OCI-LY7 (cell line): ENCODE data around the gene C16orf74. TPM values are rescaled to one million over a fixed set of nuclear protein-coding genes. Genes with fewer than 3 reads are reported as not detected.
A peak's percentile ranks its signal among the peaks of the same experiment; 100 is the strongest.

ENCODE experiments used
- BruUV-seq: library from RNA; stranded (reverse); fragments of 400-500 nt; replicated peaks from 2 replicates; lab custom pipeline; 2021; lab: Mats Ljungman, UMichigan
- CTCF ChIA-PET: fragments of 300-600 bp; sonication (Branson Sonifier 250); formaldehyde crosslinking; loops from one replicate; lab custom pipeline; 2022; ENCODE audit warnings: antibody characterized with exemption; ENCODE audit not compliant: unreplicated experiment; lab: Charles Lee
- POLR2A ChIA-PET: fragments of 300-600 bp; sonication (Branson Sonifier 250); formaldehyde crosslinking; loops from one replicate; lab custom pipeline; 2022; ENCODE audit warnings: antibody characterized with exemption; lab: Charles Lee
- DNase-seq: peaks from one replicate; pipeline ENCODE4 v3.0.0-alpha.2; 2015; ENCODE audit warnings: low spot score
- H2AFZ ChIP-seq: fragments of 200-600 bp; sonication (generic), shearing (Covaris generic); 2 replicates; pipeline ENCODE4 v1.6.1; 2014; ENCODE audit warnings: mild to moderate bottlenecking, antibody characterized with exemption, low read length, moderate library complexity
- H3K27ac ChIP-seq: fragments of 200-600 bp; sonication (generic); 2 replicates; pipeline ENCODE4 v1.5.1; 2014; ENCODE audit warnings: mixed run types, low read depth, mild to moderate bottlenecking, moderate library complexity, low read length, inconsistent platforms; ENCODE audit not compliant: poor library complexity, severe bottlenecking
- H3K36me3 ChIP-seq: fragments of 200-600 bp; sonication (generic); 2 replicates; pipeline ENCODE4 v1.6.1; 2014; ENCODE audit warnings: mild to moderate bottlenecking, antibody characterized with exemption, low read length, moderate library complexity, mixed read lengths; ENCODE audit not compliant: insufficient read depth
- H3K4me1 ChIP-seq: fragments of 200-600 bp; sonication (generic); 2 replicates; pipeline ENCODE4 v1.5.1; 2014; ENCODE audit warnings: mild to moderate bottlenecking, low read length; ENCODE audit not compliant: insufficient read depth, poor library complexity, severe bottlenecking
- H3K4me2 ChIP-seq: fragments of 200-600 bp; sonication (generic); 2 replicates; pipeline ENCODE4 v1.6.1; 2014; ENCODE audit warnings: mild to moderate bottlenecking, low read length
- H3K4me3 ChIP-seq: fragments of 200-600 bp; sonication (generic); 2 replicates; pipeline ENCODE4 v1.5.1; 2014; ENCODE audit warnings: mild to moderate bottlenecking, low read depth, low read length; ENCODE audit not compliant: poor library complexity, severe bottlenecking
- H3K79me2 ChIP-seq: fragments of 200-600 bp; sonication (generic); 2 replicates; pipeline ENCODE4 v1.6.1; 2016; ENCODE audit warnings: low read depth, mild to moderate bottlenecking, low read length, moderate library complexity, mixed read lengths; ENCODE audit not compliant: insufficient read depth
- H3K9me2 ChIP-seq: fragments of 200-600 bp; sonication (generic); 2 replicates; pipeline ENCODE4 v1.6.1; 2016; ENCODE audit warnings: mild to moderate bottlenecking, low read length, mixed read lengths; ENCODE audit not compliant: insufficient read depth
- H3K9me3 ChIP-seq: fragments of 200-600 bp; sonication (generic); 2 replicates; pipeline ENCODE4 v1.6.1; 2014; ENCODE audit warnings: mild to moderate bottlenecking, mixed run types, low read length, mixed read lengths
- H4K20me1 ChIP-seq: fragments of 200-600 bp; sonication (generic); 2 replicates; pipeline ENCODE4 v1.6.1; 2014; ENCODE audit warnings: mild to moderate bottlenecking, antibody characterized with exemption, low read length, moderate library complexity, mixed read lengths; ENCODE audit not compliant: insufficient read depth
- CTCF ChIP-seq: fragments of 200-600 bp; sonication (generic); conservative IDR thresholded peaks from 2 replicates; pipeline ENCODE4 v1.5.1; 2014; ENCODE audit warnings: mild to moderate bottlenecking, antibody characterized with exemption, low read length, moderate library complexity, mixed read lengths
- EZH2phosphoT487 ChIP-seq: fragments of 200-600 bp; sonication (generic); IDR thresholded peaks from 2 replicates; pipeline ENCODE4 v1.6.1; 2018; ENCODE audit warnings: low read depth, borderline replicate concordance, mild to moderate bottlenecking, mixed run types, antibody characterized with exemption, low read length, moderate library complexity, mixed read lengths
- intact Hi-C: fragments of 100-400 bp; cut with micrococcal nuclease; formaldehyde crosslinking; loops from one replicate; pipeline ENCODE4 v1.10.0; 2022; ENCODE audit not compliant: unreplicated experiment
- total RNA-seq, 2 experiments: library from RNA; depleted of rRNA in 1 of 2; stranded (reverse); fragments of >200 nt in 1 of 2; shearing (Covaris generic) in 1 of 2; gene quantifications; 2 replicates each; pipeline ENCODE4 v1.2.3, GENCODE V29; 2014 to 2022

C16orf74 gene
- total RNA-seq, 2 experiments from 2014 or later, result 6.8 to 9.7 TPM

GRCh38 chr16:85736921-85737320, 14.0 kb downstream of the C16orf74 start:
- intact Hi-C loops, result no loop called here
- no peak overlapping the region for H3K4me2 ChIP-seq

GRCh38 chr16:85735946-85736345, 14.9 kb downstream of the C16orf74 start:
- H3K9me2 ChIP-seq, result no peaks in the 10 kb centered on the region
- no peak for TF ChIP-seq EZH2phosphoT487
- TF ChIP-seq CTCF, result no peak
- ChIA-PET CTCF (interaction anchor here (0.6 to 1.0 kb wide), 3 partner anchors 21 to 316 kb away, joined by 3 to 4 read pairs (median 4); no protein-coding TSS in a partner anchor), POLR2A (interaction anchor here (1.0 to 2.3 kb wide), 4 partner anchors 11 to 23 kb away, joined by 3 to 9 read pairs (median 7); no protein-coding TSS in a partner anchor)
- H3K4me1 ChIP-seq, result peaks cover 31% of the 10 kb centered on the region
- H3K4me3 ChIP-seq, result no peak overlapping the region
- no TSS peak for BruUV-seq
- intact Hi-C loops, result loop anchor here (1.0 kb wide), 1 partner anchor 20 kb away; no protein-coding TSS in a partner anchor
- no peaks in the 10 kb centered on the region for H3K9me3 ChIP-seq
- H4K20me1 ChIP-seq, result no peaks in the 10 kb centered on the region
- no peak for DNase-seq
- H3K27ac ChIP-seq, result peak overlapping the region; percentile 60
- H3K79me2 ChIP-seq, result no peaks in the 10 kb centered on the region
- H2AFZ ChIP-seq, result peak overlapping the region; percentile 85; the same call in 1 of the 2 replicates
- H3K4me2 ChIP-seq, result peak overlapping the region; percentile 59
- no peaks in the 10 kb centered on the region for H3K36me3 ChIP-seq

More at GRCh38 chr16:85736921-85737320, 14.0 kb downstream of the C16orf74 start:
- ChIA-PET POLR2A (interaction anchor here (0.6 to 2.3 kb wide), 4 partner anchors 10 to 51 kb away, joined by 3 to 9 read pairs (median 6); no protein-coding TSS in a partner anchor), CTCF (interaction anchor here (0.6 to 1.3 kb wide), 4 partner anchors 15 to 1240 kb away, joined by 3 to 6 read pairs (median 3); no protein-coding TSS in a partner anchor)
- Histone ChIP-seq H2AFZ (no peak overlapping the region), H4K20me1 (no peaks in the 10 kb centered on the region), H3K9me3 (no peaks in the 10 kb centered on the region), H3K9me2 (no peaks in the 10 kb centered on the region), H3K4me1 (peaks cover 31% of the 10 kb centered on the region), H3K27ac (no peak overlapping the region), H3K4me3 (no peak overlapping the region), H3K79me2 (no peaks in the 10 kb centered on the region), H3K36me3 (no peaks in the 10 kb centered on the region)
- TF ChIP-seq CTCF, result no peak
- TF ChIP-seq EZH2phosphoT487, result no peak
- no peak for DNase-seq
- BruUV-seq, result no TSS peak

GRCh38 chr16:85735225-85735635, 15.7 kb downstream of the C16orf74 start:
- Histone ChIP-seq H3K27ac (peak overlapping the region; percentile 60), H3K36me3 (no peaks in the 10 kb centered on the region)
- BruUV-seq, result no TSS peak

More at GRCh38 chr16:85735225-85735635, 15.7 kb downstream of the C16orf74 start:
- H3K4me3 ChIP-seq, result peak overlapping the region; percentile 20
- peak overlapping the region; percentile 85 for H2AFZ ChIP-seq
- peak; percentile 88 for DNase-seq
- no peak for TF ChIP-seq CTCF
- no peak for TF ChIP-seq EZH2phosphoT487
- H3K9me2 ChIP-seq, result no peaks in the 10 kb centered on the region
- H3K4me1 ChIP-seq, result peaks cover 31% of the 10 kb centered on the region
- intact Hi-C loops, result loop anchor here (1.0 kb wide), 1 partner anchor 21 kb away; no protein-coding TSS in a partner anchor
- CTCF ChIA-PET, result interaction anchor here (0.6 kb wide), 1 partner anchor 12 kb away, joined by 4 read pairs; no protein-coding TSS in a partner anchor
- H4K20me1 ChIP-seq, result no peaks in the 10 kb centered on the region
- H3K79me2 ChIP-seq, result no peaks in the 10 kb centered on the region
- H3K9me3 ChIP-seq, result no peaks in the 10 kb centered on the region
- POLR2A ChIA-PET, result interaction anchor here (1.0 to 2.3 kb wide), 3 partner anchors 19 to 24 kb away, joined by 3 to 9 read pairs (median 5); no protein-coding TSS in a partner anchor
- H3K4me2 ChIP-seq, result peak overlapping the region; percentile 59
